Peyer's patch (tissue), 4 donors: ENCODE data around the gene BSN.

ENCODE experiments used
- CTCF ChIP-seq, 6 experiments: fragments of 450-650 bp in 4 of 6; fragments of 200-600 bp in 2 of 6; sonication (generic) in 1 of 6; IDR thresholded peaks; one replicate each; pipeline ENCODE4 v1.5.1; 2017 to 2019; ENCODE audit warnings: antibody characterized with exemption in 6 of 6, mild to moderate bottlenecking in 3 of 6, moderate library complexity in 1 of 6
- POLR2A ChIP-seq, 2 donors: fragments of 450-650 bp; IDR thresholded peaks; one replicate each; pipeline ENCODE4 v1.5.1; 2017; ENCODE audit warnings: antibody characterized with exemption in 2 of 2, mild to moderate bottlenecking in 2 of 2, moderate library complexity in 2 of 2

GRCh38 chr3:49657208-49657915, 103.1 kb downstream of the BSN start:
- TF ChIP-seq CTCF (IDR thresholded peaks at IDR 0.05): no peak
- no peak for TF ChIP-seq POLR2A (IDR thresholded peaks at IDR 0.05)
